IMR-90 (cell line): ENCODE data around the gene XRCC3. TPM values are rescaled to one million over a fixed set of nuclear protein-coding genes. Genes with fewer than 3 reads are reported as not detected.

Experiments used
- ATAC-seq: fragments of 200-7000 bp; cut with Tn5 transposase; 2 replicates; pipeline ENCODE4 v1.9.1; 2020; ENCODE audit warnings: low read depth, mild to moderate bottlenecking, moderate library complexity
- BruUV-seq: library from RNA; stranded (reverse); fragments of 400-500 nt; replicated peaks from 2 replicates; lab custom pipeline; 2021; lab: Mats Ljungman, UMichigan
- CTCF ChIA-PET: fragments of 300-600 bp; formaldehyde crosslinking; extraction: SDS; loops from one replicate; lab custom pipeline; 2021; ENCODE audit warnings: antibody characterized with exemption; lab: Yijun Ruan, JAX
- POLR2A ChIA-PET: fragments of 300-600 bp; sonication (Branson Sonifier 250); formaldehyde crosslinking; loops from one replicate; lab custom pipeline; 2022; ENCODE audit warnings: antibody characterized with exemption; ENCODE audit not compliant: unreplicated experiment; lab: Charles Lee
- DNase-seq: peaks from one replicate; pipeline ENCODE4 v3.0.0; 2013
- H2AFZ ChIP-seq: replicated peaks from 2 replicates; pipeline ENCODE3; 2013; ENCODE audit warnings: low read length, mild to moderate bottlenecking; ENCODE audit not compliant: poor library complexity
- H2AK5ac ChIP-seq: 2 replicates; pipeline ENCODE4 v1.6.1; 2013; ENCODE audit warnings: low read depth, low read length, inconsistent platforms
- H2AK9ac ChIP-seq: replicated peaks from 2 replicates; pipeline ENCODE3; 2013; ENCODE audit warnings: mild to moderate bottlenecking, low read depth, low read length, moderate library complexity; ENCODE audit not compliant: poor library complexity
- H2BK120ac ChIP-seq: 2 replicates; pipeline ENCODE4 v1.6.1; 2013; ENCODE audit warnings: low read depth, low read length, inconsistent platforms
- H2BK15ac ChIP-seq: 3 replicates; pipeline ENCODE4 v1.6.1; 2013; ENCODE audit warnings: low read depth, low read length, inconsistent platforms
- H2BK20ac ChIP-seq: 2 replicates; pipeline ENCODE4 v1.6.1; 2013; ENCODE audit warnings: low read depth, mild to moderate bottlenecking, inconsistent platforms, low read length, moderate library complexity
- H2BK5ac ChIP-seq: 2 replicates; pipeline ENCODE4 v1.6.1; 2013; ENCODE audit warnings: mild to moderate bottlenecking, low read depth, low read length, inconsistent platforms; ENCODE audit not compliant: poor library complexity, severe bottlenecking
- H3K14ac ChIP-seq: replicated peaks from 2 replicates; pipeline ENCODE4 v1.6.1; 2013; ENCODE audit warnings: low read depth, low read length, inconsistent platforms
- H3K18ac ChIP-seq: 2 replicates; pipeline ENCODE4 v1.6.1; 2013; ENCODE audit warnings: low read depth, low read length, control low read depth
- H3K23ac ChIP-seq: 2 replicates; pipeline ENCODE4 v1.6.1; 2013; ENCODE audit warnings: low read depth, low read length, inconsistent platforms
- H3K27ac ChIP-seq: 2 replicates; pipeline ENCODE4 v1.5.1; 2013; ENCODE audit warnings: mild to moderate bottlenecking, control low read depth, low read length; ENCODE audit not compliant: insufficient read depth
- H3K27me3 ChIP-seq: 2 replicates; pipeline ENCODE4 v1.6.1; 2013; ENCODE audit warnings: low read length; ENCODE audit not compliant: control insufficient read depth, insufficient read depth
- H3K36me3 ChIP-seq: 2 replicates; pipeline ENCODE4 v1.6.1; 2013; ENCODE audit warnings: low read length, mixed read lengths; ENCODE audit not compliant: control insufficient read depth, insufficient read depth
- H3K4ac ChIP-seq: 2 replicates; pipeline ENCODE4 v1.6.1; 2013; ENCODE audit warnings: low read depth, low read length, inconsistent platforms
- H3K4me1 ChIP-seq: 2 replicates; pipeline ENCODE4 v1.6.1; 2013; ENCODE audit warnings: low read length, mixed read lengths; ENCODE audit not compliant: control insufficient read depth, insufficient read depth
- H3K4me2 ChIP-seq: 2 replicates; pipeline ENCODE4 v1.6.1; 2013; ENCODE audit warnings: low read depth, mild to moderate bottlenecking, control low read depth, low read length, moderate library complexity
- H3K4me3 ChIP-seq: 2 replicates; pipeline ENCODE4 v1.5.1; 2013; ENCODE audit warnings: low read depth, mild to moderate bottlenecking, control low read depth, low read length, moderate library complexity; ENCODE audit not compliant: insufficient read depth
- H3K56ac ChIP-seq: 2 replicates; pipeline ENCODE4 v1.6.1; 2013; ENCODE audit warnings: low read length, inconsistent platforms; ENCODE audit not compliant: insufficient read depth; ENCODE audit errors: extremely low read depth
- H3K79me1 ChIP-seq, 2 experiments: 2 replicates each; pipeline ENCODE4 v1.6.1; 2013; ENCODE audit warnings: low read length in 2 of 2, inconsistent platforms in 1 of 2, low read depth in 1 of 2
- H3K9ac ChIP-seq: 2 replicates; pipeline ENCODE4 v1.6.1; 2013; ENCODE audit warnings: low read depth, low read length, control low read depth
- H3K9me1 ChIP-seq: 2 replicates; pipeline ENCODE4 v1.6.1; 2013; ENCODE audit warnings: low read length, inconsistent platforms; ENCODE audit not compliant: insufficient read depth
- H3K9me3 ChIP-seq: 2 replicates; pipeline ENCODE4 v1.6.1; 2013; ENCODE audit warnings: low read length; ENCODE audit not compliant: control insufficient read depth, insufficient read depth
- H4K20me1 ChIP-seq: 2 replicates; pipeline ENCODE4 v1.6.1; 2013; ENCODE audit warnings: low read length, inconsistent platforms; ENCODE audit not compliant: insufficient read depth
- H4K5ac ChIP-seq: 2 replicates; pipeline ENCODE4 v1.6.1; 2013; ENCODE audit warnings: mild to moderate bottlenecking, low read depth, low read length, control low read depth
- H4K8ac ChIP-seq, 2 experiments: 2 replicates each; pipeline ENCODE4 v1.6.1; 2013; ENCODE audit warnings: low read depth in 2 of 2, low read length in 2 of 2, control low read depth in 1 of 2, inconsistent platforms in 1 of 2
- H4K91ac ChIP-seq: 2 replicates; pipeline ENCODE4 v1.6.1; 2013; ENCODE audit warnings: low read depth, low read length, inconsistent platforms; ENCODE audit not compliant: insufficient read depth
- WGBS, 2 experiments: methylation state at CpG; one replicate each; pipeline versions ENCODE4 v1.1.5 to v1.1.7; 2013; ENCODE audit warnings: missing lambda C conversion rate in 2 of 2; ENCODE audit not compliant: insufficient read length in 1 of 2; ENCODE audit errors: extremely low coverage in 2 of 2; 5-methylcytosine and 5-hydroxymethylcytosine counted together
- dilution Hi-C: fragments of 300-500 bp; cut with HindIII; formaldehyde crosslinking; loops from one replicate; pipeline ENCODE4 v1.14.3; 2018; ENCODE audit warnings: low sequenced_read_pairs; ENCODE audit not compliant: unreplicated experiment
- in situ Hi-C: fragments of 300-500 bp; cut with MboI; formaldehyde crosslinking; loops from 3 replicates; pipeline ENCODE4 v1.14.3; 2019; ENCODE audit warnings: low sequenced_read_pairs, inconsistent platforms, mixed read lengths
- intact Hi-C: fragments of 100-400 bp; cut with micrococcal nuclease; formaldehyde crosslinking; loops from 2 replicates; pipeline ENCODE4 v1.10.0; 2022
- polyA plus RNA-seq, 3 experiments: library from polyadenylated mRNA; depleted of rRNA; stranded (reverse); fragments of >200 nt; gene quantifications; 2 replicates each; pipeline ENCODE4 v1.2.3, GENCODE V29; 2012; ENCODE audit warnings: low replicate concordance in 1 of 3
- total RNA-seq: library from RNA; depleted of rRNA; stranded (reverse); fragments of >200 nt; gene quantifications from 2 replicates; pipeline ENCODE4 v1.2.3, GENCODE V29; 2012
- TF ChIP-seq, protein P1 (sequence below): conservative IDR thresholded peaks from 2 replicates; pipeline ENCODE4 v1.5.1; 2012; ENCODE audit warnings: mild to moderate bottlenecking, low read depth, low read length, improper control_type of control experiment

XRCC3 gene
- total and polyA plus RNA-seq, 2 of the 4 experiments (the other 2 are of a cell fraction) = 8.1 to 9.5 TPM

DNA sequence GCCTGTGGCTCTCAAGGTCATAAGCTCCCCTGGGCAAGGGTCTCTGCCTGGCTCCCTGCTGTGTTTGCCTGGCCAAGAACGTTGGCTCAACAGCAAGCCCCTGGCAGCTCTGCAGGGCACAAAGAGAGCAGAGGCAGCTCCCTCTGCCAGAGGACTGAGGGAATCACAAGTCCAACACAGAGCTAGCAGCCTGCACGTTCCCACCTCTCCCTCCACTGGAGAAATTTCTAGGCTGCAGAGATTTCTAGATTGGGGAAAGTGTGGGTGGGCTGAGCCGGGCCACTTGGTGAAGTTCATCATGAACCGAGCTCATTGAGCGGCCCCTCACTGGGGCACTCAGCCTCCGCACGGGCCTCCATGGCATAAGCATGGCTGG is 20.2 kb upstream of the XRCC3 start:
- Histone ChIP-seq H4K91ac (no peak overlapping the region), H3K9me1 (no peaks in the 10 kb centered on the region; the same call in 1 of the 2 replicates), H3K4me3 (no peak overlapping the region), H3K18ac (no peak overlapping the region), H2BK5ac (no peak overlapping the region), H3K4me2 (no peak overlapping the region), H2AK9ac (peak overlapping the region; percentile 37), H3K23ac (no peak overlapping the region), H3K56ac (no peak overlapping the region), H4K5ac (no peak overlapping the region), H3K14ac (no peak overlapping the region), H4K8ac (no peak overlapping the region), H3K9ac (no peak overlapping the region), H2BK15ac (no peak overlapping the region), H2AK5ac (no peak overlapping the region), H3K4me1 (no peaks in the 10 kb centered on the region), H4K20me1 (no peaks in the 10 kb centered on the region; the same call in 1 of the 2 replicates), H2BK120ac (no peak overlapping the region), H3K27ac (no peak overlapping the region), H3K79me1 (no peaks in the 10 kb centered on the region), H3K36me3 (peaks cover 30% of the 10 kb centered on the region), H2AFZ (no peak overlapping the region), H2BK20ac (no peak overlapping the region), H3K27me3 (no peaks in the 10 kb centered on the region), H3K9me3 (no peaks in the 10 kb centered on the region), H3K4ac (no peak overlapping the region)
- TF ChIP-seq, protein P1, sequence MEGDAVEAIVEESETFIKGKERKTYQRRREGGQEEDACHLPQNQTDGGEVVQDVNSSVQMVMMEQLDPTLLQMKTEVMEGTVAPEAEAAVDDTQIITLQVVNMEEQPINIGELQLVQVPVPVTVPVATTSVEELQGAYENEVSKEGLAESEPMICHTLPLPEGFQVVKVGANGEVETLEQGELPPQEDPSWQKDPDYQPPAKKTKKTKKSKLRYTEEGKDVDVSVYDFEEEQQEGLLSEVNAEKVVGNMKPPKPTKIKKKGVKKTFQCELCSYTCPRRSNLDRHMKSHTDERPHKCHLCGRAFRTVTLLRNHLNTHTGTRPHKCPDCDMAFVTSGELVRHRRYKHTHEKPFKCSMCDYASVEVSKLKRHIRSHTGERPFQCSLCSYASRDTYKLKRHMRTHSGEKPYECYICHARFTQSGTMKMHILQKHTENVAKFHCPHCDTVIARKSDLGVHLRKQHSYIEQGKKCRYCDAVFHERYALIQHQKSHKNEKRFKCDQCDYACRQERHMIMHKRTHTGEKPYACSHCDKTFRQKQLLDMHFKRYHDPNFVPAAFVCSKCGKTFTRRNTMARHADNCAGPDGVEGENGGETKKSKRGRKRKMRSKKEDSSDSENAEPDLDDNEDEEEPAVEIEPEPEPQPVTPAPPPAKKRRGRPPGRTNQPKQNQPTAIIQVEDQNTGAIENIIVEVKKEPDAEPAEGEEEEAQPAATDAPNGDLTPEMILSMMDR = no peak
- ChIA-PET POLR2A (no interaction called here), CTCF (no interaction called here)
- dilution Hi-C loops = no loop called here
- in situ Hi-C loops = no loop called here
- no TSS peak for BruUV-seq
- intact Hi-C loops = no loop called here
- ATAC-seq = no peak
- 83% methylated on average over 1 of the region's 7 CpGs; no CpG with 5 or more reads in 1 of the 2 experiments for WGBS, 2 experiments
- no peak for DNase-seq
